Fibroblast of the aortic adventitia (primary cell): Measurements from ENCODE around the gene NTRK1. TPM values are rescaled to one million over a fixed set of nuclear protein-coding genes. Genes with fewer than 3 reads are reported as not detected.

Experiments
- DNase-seq: peaks from one replicate; pipeline ENCODE4 v3.0.0-alpha.2; 2010; ENCODE audit warnings: low read depth
- H3K4me3 ChIP-seq: 2 replicates; pipeline ENCODE4 v1.5.1; 2011; ENCODE audit warnings: low read depth, mild to moderate bottlenecking, control low read depth, low read length, moderate library complexity
- CTCF ChIP-seq: IDR thresholded peaks from 2 replicates; pipeline ENCODE4 v1.5.1; 2011; ENCODE audit warnings: mild to moderate bottlenecking, low read length, control low read depth, inconsistent platforms; ENCODE audit not compliant: insufficient read depth
- total RNA-seq: library from RNA; depleted of rRNA; stranded (reverse); fragments of >200 nt; gene quantifications from 2 replicates; pipeline ENCODE4 v1.2.3, GENCODE V29; 2012; ENCODE audit warnings: low replicate concordance

The NTRK1 gene
- total RNA-seq, 1 donor = 0.09 TPM

GRCh38 chr1:156866249-156866909 lies 5.7 kb downstream of the NTRK1 start:
- DNase-seq = no peak
- no peak overlapping the region for H3K4me3 ChIP-seq
- no peak for TF ChIP-seq CTCF

DNA sequence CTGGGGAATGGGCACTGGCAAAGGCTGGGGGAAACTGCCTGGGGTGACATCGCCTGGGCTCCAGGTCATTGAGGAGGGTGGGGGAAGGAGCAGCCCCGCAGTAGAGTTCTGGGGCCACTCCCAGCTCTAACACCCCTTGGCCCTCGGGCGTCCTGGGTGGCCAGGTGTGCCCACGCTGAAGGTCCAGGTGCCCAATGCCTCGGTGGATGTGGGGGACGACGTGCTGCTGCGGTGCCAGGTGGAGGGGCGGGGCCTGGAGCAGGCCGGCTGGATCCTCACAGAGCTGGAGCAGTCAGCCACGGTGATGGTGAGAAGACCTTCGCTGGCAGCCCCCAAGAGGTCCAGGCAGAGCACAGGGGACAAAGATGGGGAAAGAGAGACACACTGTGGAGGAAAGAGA lies 7.7 kb downstream of the NTRK1 start:
- H3K4me3 ChIP-seq = no peak overlapping the region
- DNase-seq = no peak
- no peak for TF ChIP-seq CTCF

DNA sequence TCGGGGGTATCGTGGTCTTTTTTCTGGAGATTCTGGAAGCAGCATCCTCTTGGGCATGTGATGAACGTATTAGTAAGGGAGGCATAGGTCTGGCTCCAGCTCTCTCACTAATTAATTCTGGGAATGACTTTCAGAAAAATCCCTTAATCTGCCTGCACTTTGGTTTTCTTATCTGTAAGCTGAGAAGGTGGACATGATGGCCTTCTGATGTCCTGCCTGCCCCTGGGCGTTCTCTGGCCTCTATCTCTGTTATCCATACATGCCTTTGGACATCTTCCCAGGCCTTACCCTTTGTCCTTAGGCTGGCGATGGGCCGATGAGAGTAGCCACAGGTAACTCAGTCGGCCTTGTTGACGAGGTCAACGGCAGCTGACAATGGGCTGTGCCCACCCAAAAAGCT lies 8.8 kb downstream of the NTRK1 start:
- TF ChIP-seq CTCF = no peak
- H3K4me3 ChIP-seq = no peak overlapping the region
- no peak for DNase-seq

- H3K4me3 ChIP-seq = no peak overlapping the region
- no peak for DNase-seq
- TF ChIP-seq CTCF = no peak
Measured at GRCh38 chr1:156873659-156874058, 13.0 kb downstream of the NTRK1 start.

- no peak overlapping the region for H3K4me3 ChIP-seq
- TF ChIP-seq CTCF = no peak
- no peak for DNase-seq
Measured at GRCh38 chr1:156874142-156874541, 13.5 kb downstream of the NTRK1 start.

GRCh38 chr1:156874572-156875340 lies 14.1 kb downstream of the NTRK1 start:
- H3K4me3 ChIP-seq = no peak overlapping the region
- DNase-seq = no peak
- no peak for TF ChIP-seq CTCF
